PFSK-1 (cell line): Measurements from ENCODE around the gene PCDH15.

Source experiments
- FOXP2 ChIP-seq: optimal IDR thresholded peaks from 2 replicates; pipeline ENCODE3; 2011; ENCODE audit warnings: borderline replicate concordance, control low read depth, inconsistent platforms; ENCODE audit not compliant: insufficient read depth; ENCODE audit errors: extremely low read length, extremely low read depth
- POLR2AphosphoS5 ChIP-seq: IDR thresholded peaks from 2 replicates; pipeline ENCODE4 v1.6.1; 2012; ENCODE audit warnings: low read depth, mild to moderate bottlenecking, control low read depth, low read length, moderate library complexity
- REST ChIP-seq, 2 experiments: IDR thresholded peaks; 2 replicates each; pipeline versions ENCODE4 v1.6.1 to v1.8.0; 2011 to 2012; ENCODE audit warnings: low read depth in 2 of 2, low read length in 2 of 2, control low read depth in 1 of 2, inconsistent platforms in 1 of 2, mild to moderate bottlenecking in 1 of 2, moderate library complexity in 1 of 2; ENCODE audit not compliant: insufficient read depth in 1 of 2
- SIN3A ChIP-seq: IDR thresholded peaks from 2 replicates; pipeline ENCODE4 v1.6.1; 2012; ENCODE audit warnings: mild to moderate bottlenecking, low read length, moderate library complexity, borderline replicate concordance; ENCODE audit not compliant: insufficient read depth
- TAF1 ChIP-seq: IDR thresholded peaks from 2 replicates; pipeline ENCODE4 v1.6.1; 2012; ENCODE audit warnings: low read length, control low read depth, borderline replicate concordance; ENCODE audit not compliant: insufficient read depth

The PCDH15 gene

GRCh38 chr10:54815583-54815982 is 14.6 kb upstream of the PCDH15 start:
- TF ChIP-seq SIN3A: no peak
- TF ChIP-seq REST (IDR thresholded peaks at IDR 0.05; ENCODE audit: insufficient read depth in 1 of 2, low read depth in 2 of 2, low read length in 2 of 2): no peak
- no peak for TF ChIP-seq POLR2AphosphoS5

GRCh38 chr10:54808186-54808935 is 7.3 kb upstream of the PCDH15 start:
- TF ChIP-seq REST (IDR thresholded peaks at IDR 0.05; ENCODE audit: insufficient read depth in 1 of 2, low read depth in 2 of 2, low read length in 2 of 2) (no peak), TAF1 (no peak)

- TF ChIP-seq POLR2AphosphoS5: no peak
- TF ChIP-seq FOXP2: no peak
- no peak for TF ChIP-seq TAF1
- no peak for TF ChIP-seq REST (IDR thresholded peaks at IDR 0.05; ENCODE audit: insufficient read depth in 1 of 2, low read depth in 2 of 2, low read length in 2 of 2)
These were observed 1.5 kb downstream of the PCDH15 start for GRCh38 chr10:54799506-54799905.

GRCh38 chr10:54797636-54798321 is 3.3 kb downstream of the PCDH15 start:
- TF ChIP-seq REST (IDR thresholded peaks at IDR 0.05; ENCODE audit: insufficient read depth in 1 of 2, low read depth in 2 of 2, low read length in 2 of 2) (no peak), SIN3A (no peak)

GRCh38 chr10:54796881-54797280 is 4.2 kb downstream of the PCDH15 start:
- TF ChIP-seq SIN3A (no peak), FOXP2 (no peak), REST (IDR thresholded peaks at IDR 0.05; ENCODE audit: insufficient read depth in 1 of 2, low read depth in 2 of 2, low read length in 2 of 2) (0 out of 4 replicates have a peak, but pooled peaks of 1 of the 2 experiments have one; percentile 17)
